Central memory CD8-positive, alpha-beta T cell (primary cell): ENCODE data around the gene FCHO1.
A peak's percentile ranks its signal among the peaks of the same experiment; 100 is the strongest.

ENCODE experiments used
- ATAC-seq: fragments of 150-1000 bp; cut with Tn5 transposase; replicated peaks from 2 replicates; pipeline ENCODE4 v1.10.0; 2022; ENCODE audit warnings: mild to moderate bottlenecking, moderate FRiP score, moderate number of reproducible peaks; ENCODE audit not compliant: poor library complexity, severe bottlenecking; ENCODE audit errors: extremely low read depth
- DNase-seq, 2 donors: peaks; one replicate each; pipeline ENCODE4 v3.0.0; 2021; ENCODE audit warnings: low spot score in 2 of 2
- H3K27ac Mint-ChIP-seq: one replicate; pipeline ENCODE4 v1.8.0; 2022; ENCODE audit warnings: low read depth, mild to moderate bottlenecking, moderate library complexity, mixed read lengths
- H3K27me3 Mint-ChIP-seq: one replicate; pipeline ENCODE4 v1.8.0; 2022; ENCODE audit warnings: mixed read lengths
- H3K36me3 Mint-ChIP-seq: one replicate; pipeline ENCODE4 v1.8.0; 2022; ENCODE audit warnings: mild to moderate bottlenecking, moderate library complexity, mixed read lengths; ENCODE audit not compliant: insufficient read depth
- H3K4me1 Mint-ChIP-seq: one replicate; pipeline ENCODE4 v1.8.0; 2022; ENCODE audit warnings: mixed read lengths
- H3K4me3 Mint-ChIP-seq: one replicate; pipeline ENCODE4 v1.8.0; 2022; ENCODE audit warnings: mild to moderate bottlenecking, moderate library complexity, mixed read lengths
- H3K9me3 Mint-ChIP-seq: one replicate; pipeline ENCODE4 v1.8.0; 2022; ENCODE audit warnings: mixed read lengths

Gene FCHO1

GRCh38 chr19:17741456-17741855, 9.8 kb upstream of the FCHO1 start:
- H3K27me3 Mint-ChIP-seq, result no peaks in the 10 kb centered on the region
- H3K27ac Mint-ChIP-seq, result no peak overlapping the region
- no peak for ATAC-seq

GRCh38 chr19:17743874-17744580, 7.2 kb upstream of the FCHO1 start:
- H3K4me1 Mint-ChIP-seq, result peaks cover 23% of the 10 kb centered on the region

More at GRCh38 chr19:17741456-17741855, 9.8 kb upstream of the FCHO1 start:
- peaks cover 4% of the 10 kb centered on the region for H3K36me3 Mint-ChIP-seq
- DNase-seq, result no peak
- no peaks in the 10 kb centered on the region for H3K9me3 Mint-ChIP-seq
- peaks cover 3% of the 10 kb centered on the region for H3K4me1 Mint-ChIP-seq
- no peak overlapping the region for H3K4me3 Mint-ChIP-seq

DNA sequence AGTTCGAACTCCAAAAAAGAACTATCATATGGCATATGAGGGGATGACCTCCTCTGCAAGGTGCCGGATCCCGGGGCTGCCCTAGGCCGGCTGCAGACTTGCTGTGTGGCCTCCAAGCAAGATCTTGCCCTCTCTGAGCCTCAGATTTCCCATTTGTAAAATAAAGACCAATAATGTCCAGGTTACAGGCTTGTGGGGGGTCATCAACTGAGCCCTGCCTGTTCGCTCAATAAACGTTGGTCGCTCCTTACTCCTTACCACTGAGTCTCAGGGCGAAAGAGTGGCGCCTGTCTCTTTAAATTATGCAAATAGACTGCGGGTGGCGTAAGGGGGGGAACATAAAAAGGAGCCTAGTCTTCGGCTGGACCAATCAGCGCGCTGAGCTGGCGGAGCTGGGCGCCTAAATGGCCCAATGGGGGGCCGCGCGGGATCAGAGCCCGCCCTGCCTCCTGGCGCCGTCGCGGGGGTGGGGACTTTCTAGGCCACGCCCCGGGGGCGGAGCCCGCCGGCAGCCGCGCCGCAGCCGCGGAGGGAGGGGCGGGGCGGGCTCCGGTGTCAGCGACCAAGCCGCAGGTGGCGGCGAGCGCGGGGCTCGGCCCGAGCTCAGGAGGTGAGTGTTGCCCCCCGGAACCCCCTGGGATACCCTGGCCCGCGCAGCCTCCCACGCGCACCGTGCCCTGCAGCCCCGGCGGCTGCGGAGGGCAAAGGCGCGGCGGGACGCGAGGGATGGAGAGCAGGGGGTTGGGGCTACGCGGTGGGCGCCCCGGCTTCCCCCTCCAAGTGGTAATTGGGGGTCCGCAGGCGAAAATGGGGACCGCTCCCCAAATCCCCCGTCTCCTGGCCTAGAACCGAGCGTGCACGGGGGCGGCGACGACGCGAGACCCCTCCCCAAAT, 3.8 kb upstream of the FCHO1 start:
- ATAC-seq, result peak; percentile 86
- peak; percentile 90 to 93 for DNase-seq
- Mint-ChIP-seq H3K36me3 (peaks cover 5% of the 10 kb centered on the region), H3K27me3 (no peaks in the 10 kb centered on the region), H3K27ac (peak overlapping the region; percentile 57), H3K4me1 (peaks cover 44% of the 10 kb centered on the region), H3K4me3 (peak overlapping the region; percentile 88), H3K9me3 (no peaks in the 10 kb centered on the region)

More at GRCh38 chr19:17743874-17744580, 7.2 kb upstream of the FCHO1 start:
- H3K27me3 Mint-ChIP-seq, result no peaks in the 10 kb centered on the region
- no peak overlapping the region for H3K4me3 Mint-ChIP-seq
- DNase-seq (no peak), ATAC-seq (no peak)
- H3K36me3 Mint-ChIP-seq, result peaks cover 1% of the 10 kb centered on the region
- H3K27ac Mint-ChIP-seq, result no peak overlapping the region
- H3K9me3 Mint-ChIP-seq, result no peaks in the 10 kb centered on the region

GRCh38 chr19:17748884-17749638, 2.2 kb upstream of the FCHO1 start:
- ATAC-seq (no peak), DNase-seq (no peak)
- H3K27me3 Mint-ChIP-seq, result no peaks in the 10 kb centered on the region
- peak overlapping the region; percentile 44 for H3K27ac Mint-ChIP-seq
- peak overlapping the region; percentile 88 for H3K4me3 Mint-ChIP-seq
- peaks cover 4% of the 10 kb centered on the region for H3K36me3 Mint-ChIP-seq
- H3K4me1 Mint-ChIP-seq, result peaks cover 44% of the 10 kb centered on the region
- H3K9me3 Mint-ChIP-seq, result no peaks in the 10 kb centered on the region

DNA sequence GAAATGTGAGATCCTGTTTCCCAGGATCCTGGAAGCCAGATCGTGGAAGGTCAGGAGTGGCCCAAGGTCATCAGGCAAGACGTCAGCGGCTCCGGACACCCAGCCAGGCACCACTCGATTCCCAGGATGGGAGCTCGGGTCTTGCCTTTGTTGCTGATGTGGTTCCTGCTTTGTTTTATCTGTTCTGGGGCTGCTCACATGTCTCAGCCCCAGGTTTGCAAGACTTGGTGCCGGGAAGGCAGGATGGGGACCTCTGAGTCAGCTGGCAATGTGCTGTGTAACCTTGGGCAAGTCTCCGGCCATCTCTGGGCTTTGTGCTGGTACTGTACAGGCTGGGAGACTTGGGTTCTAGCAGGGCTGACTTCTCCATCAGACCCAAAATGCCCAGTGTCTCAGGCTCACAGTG, 1.4 kb upstream of the FCHO1 start:
- H3K4me3 Mint-ChIP-seq, result peak overlapping the region; percentile 88
- H3K27me3 Mint-ChIP-seq, result no peaks in the 10 kb centered on the region
- ATAC-seq (no peak), DNase-seq (no peak)
- H3K36me3 Mint-ChIP-seq, result peaks cover 6% of the 10 kb centered on the region
- H3K27ac Mint-ChIP-seq, result peak overlapping the region; percentile 96
- no peaks in the 10 kb centered on the region for H3K9me3 Mint-ChIP-seq
- H3K4me1 Mint-ChIP-seq, result peaks cover 50% of the 10 kb centered on the region

GRCh38 chr19:17751912-17752273, 616 bp downstream of the FCHO1 start:
- no peak for DNase-seq
- Mint-ChIP-seq H3K36me3 (peaks cover 13% of the 10 kb centered on the region), H3K9me3 (no peaks in the 10 kb centered on the region), H3K27ac (peak overlapping the region; percentile 96), H3K4me3 (peak overlapping the region; percentile 88), H3K4me1 (peaks cover 52% of the 10 kb centered on the region), H3K27me3 (no peaks in the 10 kb centered on the region)
- no peak for ATAC-seq

DNA sequence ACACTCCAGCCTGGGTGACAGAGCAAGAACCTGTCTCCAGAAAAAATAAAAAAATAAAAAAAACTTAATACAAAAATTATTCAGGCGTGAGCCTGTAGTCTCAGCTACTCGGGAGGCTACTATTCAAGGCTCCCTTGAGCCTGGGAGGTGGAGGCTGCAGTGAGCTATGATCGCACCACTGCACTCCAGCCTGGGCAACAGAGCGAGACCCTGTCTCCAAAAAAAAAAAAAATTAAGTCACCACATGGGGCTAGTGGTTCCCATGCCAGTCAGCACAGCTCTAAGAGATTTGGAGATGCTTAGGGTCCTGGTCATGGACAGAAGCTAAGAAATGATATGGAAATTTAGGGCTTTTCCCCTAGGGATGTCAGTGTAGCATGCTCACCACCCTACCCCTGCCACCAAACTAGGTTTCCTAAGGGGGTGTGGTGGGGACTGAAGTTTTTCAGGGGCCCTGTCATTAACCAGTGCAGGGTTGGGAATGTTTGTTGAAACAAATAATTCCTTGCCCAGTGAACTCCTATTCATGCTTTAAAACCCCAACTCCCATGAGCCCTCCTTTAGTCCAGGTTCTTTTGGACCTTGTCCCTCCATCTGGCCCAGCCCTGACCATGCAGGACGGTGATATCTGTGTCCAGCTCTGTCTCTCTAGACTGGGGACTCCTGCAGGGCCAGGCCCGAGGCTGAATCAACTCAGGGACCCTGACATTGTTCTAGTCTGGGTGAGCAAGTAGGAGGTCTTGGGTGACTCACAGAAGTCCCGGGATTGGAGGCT, 1.8 kb downstream of the FCHO1 start:
- Mint-ChIP-seq H3K27me3 (no peaks in the 10 kb centered on the region), H3K4me3 (peak overlapping the region; percentile 13), H3K36me3 (peaks cover 13% of the 10 kb centered on the region), H3K9me3 (no peaks in the 10 kb centered on the region), H3K4me1 (peaks cover 45% of the 10 kb centered on the region), H3K27ac (no peak overlapping the region)
- DNase-seq, result no peak
- ATAC-seq, result no peak

DNA sequence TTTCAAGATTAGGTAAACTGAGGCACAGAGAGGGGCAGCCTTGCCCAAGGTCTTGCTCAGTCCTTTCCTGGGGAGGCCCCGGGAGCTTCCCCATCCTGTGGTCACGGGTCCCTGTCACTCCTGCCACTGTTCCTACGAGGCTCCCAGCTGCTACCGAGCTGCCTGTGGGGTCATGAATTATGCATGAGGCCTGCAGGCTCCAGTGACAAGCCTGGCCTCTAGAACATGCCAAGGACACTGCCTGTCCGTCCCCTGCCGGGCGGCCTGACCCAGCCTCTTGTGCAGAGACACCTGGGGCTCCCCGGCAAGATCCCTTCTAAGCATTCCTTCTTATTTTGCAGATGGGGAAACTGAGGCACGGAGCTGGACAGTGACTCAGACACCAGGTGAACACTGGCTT, 2.7 kb downstream of the FCHO1 start:
- Mint-ChIP-seq H3K4me1 (peaks cover 36% of the 10 kb centered on the region), H3K27me3 (no peaks in the 10 kb centered on the region), H3K27ac (no peak overlapping the region), H3K36me3 (peaks cover 15% of the 10 kb centered on the region), H3K9me3 (no peaks in the 10 kb centered on the region), H3K4me3 (no peak overlapping the region)
- ATAC-seq (no peak), DNase-seq (no peak)

DNA sequence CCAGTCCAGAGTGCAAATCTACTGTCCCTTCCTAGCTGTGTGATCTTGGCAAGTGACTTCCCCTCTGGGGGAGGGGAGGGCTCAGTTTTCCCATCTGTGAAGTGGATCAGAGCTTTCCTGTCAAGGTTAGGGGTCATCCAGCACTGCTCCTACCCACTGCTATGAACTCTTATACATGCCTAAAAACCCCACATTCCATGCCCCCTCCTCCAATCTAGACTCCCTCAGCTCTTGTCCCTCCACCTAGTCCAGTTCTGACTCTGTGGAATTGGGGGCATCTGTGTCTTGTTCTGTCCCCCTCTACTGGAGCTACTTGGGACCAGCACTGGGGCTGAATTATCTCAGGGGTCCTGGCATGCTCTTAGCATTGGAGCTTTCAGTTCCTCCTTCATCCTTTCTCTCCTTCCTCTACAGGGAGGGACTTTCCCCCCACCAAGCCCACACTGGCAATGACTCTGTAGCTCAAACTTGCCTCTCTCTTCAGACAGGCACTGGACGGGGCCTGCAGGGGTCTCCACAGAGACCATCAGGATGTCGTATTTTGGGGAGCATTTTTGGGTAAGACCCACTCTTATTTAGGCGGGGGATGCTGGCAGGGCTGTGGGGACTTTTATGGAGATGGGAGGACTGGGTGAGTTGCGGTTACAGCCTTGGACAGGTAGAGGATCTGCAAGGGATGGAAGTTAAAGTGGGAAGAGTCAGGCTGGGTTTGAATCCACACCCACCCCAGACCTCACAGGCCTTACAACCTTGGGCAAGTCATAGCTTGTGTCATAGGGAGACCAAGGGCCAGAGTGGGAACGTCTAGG, 3.6 kb downstream of the FCHO1 start:
- peaks cover 27% of the 10 kb centered on the region for H3K4me1 Mint-ChIP-seq
- no peaks in the 10 kb centered on the region for H3K27me3 Mint-ChIP-seq
- no peaks in the 10 kb centered on the region for H3K9me3 Mint-ChIP-seq
- H3K36me3 Mint-ChIP-seq, result peaks cover 17% of the 10 kb centered on the region
- no peak for DNase-seq
- H3K4me3 Mint-ChIP-seq, result peak overlapping the region; percentile 41
- peak overlapping the region; percentile 60 for H3K27ac Mint-ChIP-seq
- ATAC-seq, result no peak

DNA sequence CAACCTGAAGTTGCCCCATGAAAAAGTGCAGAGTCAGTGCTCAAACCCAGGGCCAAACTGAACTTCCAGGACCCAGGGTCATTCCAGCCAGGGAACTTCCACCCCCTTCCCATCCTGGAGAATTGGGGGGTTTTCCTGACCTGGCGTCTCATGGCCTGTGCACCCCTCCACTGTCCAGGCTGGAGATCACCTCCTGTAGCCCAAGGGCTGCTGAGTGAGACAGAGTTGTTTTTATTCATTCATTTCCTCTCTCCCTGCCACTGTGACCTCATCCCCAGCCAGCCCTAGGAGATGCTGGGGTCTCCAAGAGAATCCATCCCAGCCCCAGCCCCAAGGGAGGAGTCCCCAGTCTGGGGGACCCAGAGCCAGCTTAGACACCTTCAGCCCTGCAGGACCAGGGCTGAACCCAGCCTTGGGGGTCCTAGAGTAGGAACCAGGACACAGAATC, 4.2 kb downstream of the FCHO1 start:
- ATAC-seq (no peak), DNase-seq (no peak)
- Mint-ChIP-seq H3K4me3 (no peak overlapping the region), H3K27me3 (no peaks in the 10 kb centered on the region), H3K9me3 (no peaks in the 10 kb centered on the region), H3K36me3 (peaks cover 20% of the 10 kb centered on the region), H3K4me1 (peaks cover 26% of the 10 kb centered on the region), H3K27ac (peak overlapping the region; percentile 60)

- H3K27me3 Mint-ChIP-seq, result no peaks in the 10 kb centered on the region
- no peak for DNase-seq
Measured at GRCh38 chr19:17755977-17756670, 4.8 kb downstream of the FCHO1 start.

More at GRCh38 chr19:17755977-17756670, 4.8 kb downstream of the FCHO1 start:
- peaks cover 23% of the 10 kb centered on the region for H3K4me1 Mint-ChIP-seq
- no peak overlapping the region for H3K27ac Mint-ChIP-seq
- H3K9me3 Mint-ChIP-seq, result no peaks in the 10 kb centered on the region
- ATAC-seq, result no peak
- H3K36me3 Mint-ChIP-seq, result peaks cover 20% of the 10 kb centered on the region
- H3K4me3 Mint-ChIP-seq, result no peak overlapping the region
